ENCODE measurements around the gene MEG3.

DNA sequence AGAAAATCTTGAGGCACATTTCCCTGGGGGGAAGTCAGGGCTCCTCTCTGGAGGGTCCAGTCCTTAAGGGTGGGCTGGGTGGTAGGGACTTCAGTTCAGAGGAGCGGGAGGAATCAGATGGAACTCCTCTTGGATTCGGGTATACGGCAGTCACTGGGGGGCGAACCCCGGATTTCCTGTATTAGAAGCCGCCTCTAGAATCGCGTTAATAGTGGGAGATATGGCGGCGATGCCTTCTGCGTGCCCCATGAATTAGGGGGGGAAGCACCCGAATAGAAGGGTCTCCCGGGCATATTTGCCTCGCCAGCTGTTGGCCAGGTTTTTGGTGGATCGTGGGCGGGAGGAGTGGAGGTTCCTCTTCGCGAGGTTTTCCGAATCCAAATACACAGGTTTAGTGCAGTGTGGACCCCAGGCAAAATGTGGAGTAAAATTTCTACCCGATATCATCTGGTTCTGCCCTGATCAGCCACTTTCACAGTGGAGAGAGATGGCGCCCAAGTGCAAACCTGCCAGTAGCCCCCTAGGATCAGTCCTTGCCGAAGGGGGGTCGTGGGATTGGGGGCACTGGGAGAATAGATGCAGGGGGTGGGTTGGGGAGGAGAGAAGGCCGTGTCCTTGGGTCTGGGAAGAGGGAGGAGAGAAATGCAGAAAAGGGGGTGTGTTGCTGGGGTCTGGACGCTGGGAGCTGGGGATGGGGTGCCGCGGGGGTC lies 628 bp downstream of the MEG3 start:
- TF ChIP-seq, protein P1, sequence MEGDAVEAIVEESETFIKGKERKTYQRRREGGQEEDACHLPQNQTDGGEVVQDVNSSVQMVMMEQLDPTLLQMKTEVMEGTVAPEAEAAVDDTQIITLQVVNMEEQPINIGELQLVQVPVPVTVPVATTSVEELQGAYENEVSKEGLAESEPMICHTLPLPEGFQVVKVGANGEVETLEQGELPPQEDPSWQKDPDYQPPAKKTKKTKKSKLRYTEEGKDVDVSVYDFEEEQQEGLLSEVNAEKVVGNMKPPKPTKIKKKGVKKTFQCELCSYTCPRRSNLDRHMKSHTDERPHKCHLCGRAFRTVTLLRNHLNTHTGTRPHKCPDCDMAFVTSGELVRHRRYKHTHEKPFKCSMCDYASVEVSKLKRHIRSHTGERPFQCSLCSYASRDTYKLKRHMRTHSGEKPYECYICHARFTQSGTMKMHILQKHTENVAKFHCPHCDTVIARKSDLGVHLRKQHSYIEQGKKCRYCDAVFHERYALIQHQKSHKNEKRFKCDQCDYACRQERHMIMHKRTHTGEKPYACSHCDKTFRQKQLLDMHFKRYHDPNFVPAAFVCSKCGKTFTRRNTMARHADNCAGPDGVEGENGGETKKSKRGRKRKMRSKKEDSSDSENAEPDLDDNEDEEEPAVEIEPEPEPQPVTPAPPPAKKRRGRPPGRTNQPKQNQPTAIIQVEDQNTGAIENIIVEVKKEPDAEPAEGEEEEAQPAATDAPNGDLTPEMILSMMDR (conservative IDR thresholded peaks at IDR 0.05), result no peak
- TF ChIP-seq EZH2 (IDR thresholded peaks at IDR 0.05; ENCODE audit: low read depth), result no peak

Data from PC-9 (cell line).